BLaER1 (cell line): ENCODE data around the gene CHD9.

Experiments
- H3K27ac ChIP-seq: shearing (Covaris generic); formaldehyde crosslinking; 2 replicates; pipeline ENCODE4 v1.8.1; 2022
- H3K27me3 ChIP-seq: shearing (Covaris generic); formaldehyde crosslinking; 2 replicates; pipeline ENCODE4 v1.8.1; 2022
- H3K36me3 ChIP-seq: shearing (Covaris generic); formaldehyde crosslinking; 2 replicates; pipeline ENCODE4 v1.8.1; 2022
- H3K4me1 ChIP-seq: shearing (Covaris generic); formaldehyde crosslinking; 2 replicates; pipeline ENCODE4 v1.8.1; 2022
- H3K4me2 ChIP-seq: shearing (Covaris generic); formaldehyde crosslinking; 2 replicates; pipeline ENCODE4 v1.8.1; 2022
- H3K4me3 ChIP-seq: shearing (Covaris generic); formaldehyde crosslinking; 2 replicates; pipeline ENCODE4 v1.8.1; 2022
- H3K9ac ChIP-seq: shearing (Covaris generic); formaldehyde crosslinking; 2 replicates; pipeline ENCODE4 v1.8.1; 2022
- H3K9me3 ChIP-seq: shearing (Covaris generic); formaldehyde crosslinking; 2 replicates; pipeline ENCODE4 v1.8.1; 2022
- H4K20me1 ChIP-seq: shearing (Covaris generic); formaldehyde crosslinking; 2 replicates; pipeline ENCODE4 v1.8.1; 2022
- Cebpa-rat ChIP-seq: shearing (Covaris generic); IDR thresholded peaks from 2 replicates; pipeline ENCODE4 v1.8.1; 2022

CHD9 gene

DNA sequence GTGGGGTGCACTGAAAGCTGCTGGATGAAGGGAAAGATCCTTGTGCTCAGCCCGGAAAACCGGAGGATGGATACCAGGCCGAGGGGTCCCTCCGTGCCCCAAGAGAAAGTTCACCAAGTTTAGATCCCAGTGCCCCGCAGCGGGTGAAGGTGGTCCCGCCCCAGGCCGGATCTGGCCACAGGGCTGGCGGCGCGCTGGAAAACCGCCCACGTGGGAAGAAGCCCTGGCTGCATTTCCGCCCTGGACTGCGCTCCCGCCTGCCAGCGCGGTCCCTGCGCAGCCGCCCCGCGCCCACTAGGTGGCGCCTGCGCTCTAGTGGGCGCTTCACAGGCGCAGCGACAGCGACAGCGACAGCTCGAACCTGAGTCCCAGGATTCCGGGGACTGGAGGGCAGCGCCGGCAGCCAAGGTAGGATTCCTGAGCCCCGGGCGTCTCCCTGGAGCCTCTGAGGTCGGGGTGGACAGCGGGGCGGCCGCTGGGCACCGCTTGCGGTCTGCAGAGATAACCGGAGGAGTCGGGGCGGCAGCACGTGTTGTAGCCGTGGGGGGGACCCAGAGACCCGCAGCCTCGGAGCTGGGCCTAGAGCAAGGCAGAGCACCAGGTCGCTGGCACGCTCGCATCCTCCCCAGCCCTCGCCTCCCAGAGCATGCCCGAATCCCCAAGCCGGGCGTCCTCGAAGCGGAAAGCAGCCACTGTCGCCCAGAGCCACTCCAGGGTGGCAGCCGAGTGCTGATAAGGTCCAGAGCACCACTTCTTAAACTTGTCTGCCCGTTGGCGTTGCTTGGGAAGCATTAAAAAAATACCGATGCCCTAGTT is at the start of gene CHD9:
TSS of gene CHD9 (plus strand) at position 322 of the 816 bp plus-strand sequence. CDS start 101,099 bp downstream, outside the sequence.
- Histone ChIP-seq H3K9ac (peak within 1 kb of the TSS; percentile 94), H3K4me1 (peaks cover 52% of the 10 kb centered on the region)

GRCh38 chr16:53007095-53007494 is 47.7 kb upstream of the CHD9 start:
- Histone ChIP-seq H4K20me1 (no peaks in the 10 kb centered on the region), H3K9ac (no peak overlapping the region), H3K9me3 (no peaks in the 10 kb centered on the region), H3K36me3 (no peaks in the 10 kb centered on the region), H3K4me2 (no peak overlapping the region), H3K27ac (no peak overlapping the region), H3K27me3 (no peaks in the 10 kb centered on the region), H3K4me1 (no peaks in the 10 kb centered on the region), H3K4me3 (no peak overlapping the region)
- no peak for TF ChIP-seq Cebpa-rat

More for the DNA sequence above, at the start of gene CHD9:
- Histone ChIP-seq H3K36me3 (no peaks in the 10 kb centered on the region), H3K4me2 (peak within 1 kb of the TSS; percentile 89), H3K27ac (peak within 1 kb of the TSS; percentile 94), H3K27me3 (no peaks in the 10 kb centered on the region), H3K9me3 (no peaks in the 10 kb centered on the region), H3K4me3 (peak within 1 kb of the TSS; percentile 84), H4K20me1 (peaks cover 6% of the 10 kb centered on the region; the same call in 1 of the 2 replicates)
- no peak for TF ChIP-seq Cebpa-rat

- Histone ChIP-seq H3K4me3 (no peak overlapping the region), H3K4me1 (no peaks in the 10 kb centered on the region), H4K20me1 (no peaks in the 10 kb centered on the region), H3K4me2 (no peak overlapping the region), H3K27me3 (no peaks in the 10 kb centered on the region), H3K27ac (no peak overlapping the region), H3K36me3 (no peaks in the 10 kb centered on the region), H3K9me3 (no peaks in the 10 kb centered on the region), H3K9ac (no peak overlapping the region)
- TF ChIP-seq Cebpa-rat = no peak
Measured at GRCh38 chr16:53014287-53014686, 40.5 kb upstream of the CHD9 start.

GRCh38 chr16:53018834-53019416 is 35.9 kb upstream of the CHD9 start:
- H3K27me3 ChIP-seq = no peaks in the 10 kb centered on the region
- H3K4me3 ChIP-seq = no peak overlapping the region
- H3K9me3 ChIP-seq = no peaks in the 10 kb centered on the region
- H4K20me1 ChIP-seq = no peaks in the 10 kb centered on the region
- H3K27ac ChIP-seq = no peak overlapping the region
- no peaks in the 10 kb centered on the region for H3K4me1 ChIP-seq
- H3K9ac ChIP-seq = no peak overlapping the region
- no peak for TF ChIP-seq Cebpa-rat
- no peak overlapping the region for H3K4me2 ChIP-seq
- no peaks in the 10 kb centered on the region for H3K36me3 ChIP-seq

GRCh38 chr16:53022374-53022773 is 32.4 kb upstream of the CHD9 start:
- no peak overlapping the region for H3K9ac ChIP-seq
- H3K36me3 ChIP-seq = no peaks in the 10 kb centered on the region
- TF ChIP-seq Cebpa-rat = no peak

GRCh38 chr16:53024045-53024444 is 30.7 kb upstream of the CHD9 start:
- Histone ChIP-seq H3K4me3 (no peak overlapping the region), H3K9me3 (no peaks in the 10 kb centered on the region), H3K4me2 (no peak overlapping the region), H3K36me3 (no peaks in the 10 kb centered on the region), H4K20me1 (no peaks in the 10 kb centered on the region), H3K27ac (no peak overlapping the region), H3K9ac (no peak overlapping the region), H3K27me3 (no peaks in the 10 kb centered on the region), H3K4me1 (no peaks in the 10 kb centered on the region)
- TF ChIP-seq Cebpa-rat = no peak

More at GRCh38 chr16:53022374-53022773, 32.4 kb upstream of the CHD9 start:
- Histone ChIP-seq H3K4me1 (no peaks in the 10 kb centered on the region), H3K4me2 (no peak overlapping the region), H4K20me1 (no peaks in the 10 kb centered on the region), H3K4me3 (no peak overlapping the region), H3K9me3 (no peaks in the 10 kb centered on the region), H3K27me3 (no peaks in the 10 kb centered on the region), H3K27ac (no peak overlapping the region)

DNA sequence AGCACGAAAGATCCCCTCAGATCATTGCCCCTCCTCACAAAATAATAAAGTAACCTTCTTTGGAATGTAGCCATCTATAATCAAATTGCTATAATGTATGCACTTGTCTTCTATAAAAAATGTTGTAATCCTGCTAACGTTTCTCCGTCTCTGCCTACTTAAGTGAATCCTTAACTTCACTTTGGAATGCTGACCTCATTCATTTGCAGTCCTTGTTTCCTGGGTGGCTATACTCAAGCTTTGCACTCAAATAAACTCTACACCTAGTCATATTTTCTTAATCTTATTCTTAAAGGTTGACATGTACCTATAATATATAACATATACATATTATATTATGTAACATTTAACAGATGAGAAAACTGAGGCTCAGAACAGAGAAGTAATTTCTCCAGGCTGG is 24.8 kb upstream of the CHD9 start:
- Histone ChIP-seq H3K9me3 (peaks cover 15% of the 10 kb centered on the region), H3K27me3 (no peaks in the 10 kb centered on the region), H3K27ac (no peak overlapping the region), H4K20me1 (no peaks in the 10 kb centered on the region), H3K4me1 (no peaks in the 10 kb centered on the region), H3K4me3 (no peak overlapping the region), H3K9ac (no peak overlapping the region), H3K36me3 (no peaks in the 10 kb centered on the region), H3K4me2 (no peak overlapping the region)
- no peak for TF ChIP-seq Cebpa-rat

DNA sequence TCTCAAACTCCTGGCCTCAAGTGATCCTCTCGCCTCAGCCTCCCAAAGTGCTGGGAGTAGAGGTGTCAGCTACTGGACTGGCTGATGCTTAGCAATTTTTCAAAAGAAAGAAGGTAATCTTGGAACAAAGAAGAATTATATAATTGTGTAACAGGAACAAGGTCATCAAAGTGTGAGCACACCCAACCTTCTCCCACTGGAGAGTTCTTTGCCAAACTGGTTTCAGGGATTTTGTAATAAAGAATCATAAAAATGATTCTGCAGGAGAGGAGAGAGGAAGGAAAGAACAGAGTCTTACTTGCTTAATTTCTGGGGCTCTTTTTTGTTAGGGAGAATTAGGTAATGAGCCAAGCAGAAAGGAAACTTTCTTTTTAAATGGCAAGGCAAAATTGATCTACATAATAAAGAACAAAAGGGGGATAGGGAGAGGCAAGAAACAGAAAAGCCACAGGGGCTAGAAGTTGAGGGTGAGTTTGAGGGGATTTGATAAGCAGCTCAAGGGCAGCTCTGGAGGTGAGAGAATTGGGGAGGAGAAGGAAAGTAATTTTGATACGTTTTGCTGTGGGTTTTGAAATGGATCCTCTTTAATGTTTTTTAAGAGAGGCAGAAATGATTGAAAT is 23.4 kb upstream of the CHD9 start:
- Histone ChIP-seq H3K4me3 (no peak overlapping the region), H3K4me1 (no peaks in the 10 kb centered on the region), H4K20me1 (no peaks in the 10 kb centered on the region), H3K27ac (no peak overlapping the region), H3K36me3 (no peaks in the 10 kb centered on the region), H3K4me2 (no peak overlapping the region), H3K9ac (no peak overlapping the region), H3K27me3 (no peaks in the 10 kb centered on the region), H3K9me3 (peaks cover 15% of the 10 kb centered on the region)
- no peak for TF ChIP-seq Cebpa-rat

- TF ChIP-seq Cebpa-rat = no peak
- no peaks in the 10 kb centered on the region for H3K27me3 ChIP-seq
- no peaks in the 10 kb centered on the region for H3K36me3 ChIP-seq
- no peaks in the 10 kb centered on the region for H4K20me1 ChIP-seq
- no peak overlapping the region for H3K9ac ChIP-seq
- peaks cover 6% of the 10 kb centered on the region; the same call in 1 of the 2 replicates for H3K4me1 ChIP-seq
- H3K27ac ChIP-seq = no peak overlapping the region
- H3K9me3 ChIP-seq = peaks cover 15% of the 10 kb centered on the region
- H3K4me3 ChIP-seq = no peak overlapping the region
- H3K4me2 ChIP-seq = no peak overlapping the region
Measured at GRCh38 chr16:53034306-53034705, 20.5 kb upstream of the CHD9 start.
